HUES6 (cell line): ENCODE data around the gene INTU.

Source experiments
- H3K27ac ChIP-seq: 2 replicates; pipeline ENCODE4 v1.7.0; 2013; ENCODE audit warnings: low read depth, mild to moderate bottlenecking, low read length, inconsistent platforms
- H3K27me3 ChIP-seq: 2 replicates; pipeline ENCODE4 v1.6.1; 2013; ENCODE audit warnings: low read length; ENCODE audit not compliant: control insufficient read depth, insufficient read depth
- H3K36me3 ChIP-seq: 2 replicates; pipeline ENCODE4 v1.6.1; 2013; ENCODE audit warnings: low read length; ENCODE audit not compliant: control insufficient read depth, insufficient read depth
- H3K4me1 ChIP-seq: 2 replicates; pipeline ENCODE4 v1.6.1; 2013; ENCODE audit warnings: low read length; ENCODE audit not compliant: control insufficient read depth, insufficient read depth
- H3K4me3 ChIP-seq: 2 replicates; pipeline ENCODE4 v1.5.1; 2013; ENCODE audit warnings: low read depth, low read length
- H3K9ac ChIP-seq: one replicate; pipeline ENCODE4 v1.6.1; 2013; ENCODE audit warnings: mild to moderate bottlenecking, low read length
- H3K9me3 ChIP-seq: 2 replicates; pipeline ENCODE4 v1.6.1; 2013; ENCODE audit warnings: low read depth, low read length; ENCODE audit not compliant: control insufficient read depth, insufficient read depth

The INTU gene

DNA sequence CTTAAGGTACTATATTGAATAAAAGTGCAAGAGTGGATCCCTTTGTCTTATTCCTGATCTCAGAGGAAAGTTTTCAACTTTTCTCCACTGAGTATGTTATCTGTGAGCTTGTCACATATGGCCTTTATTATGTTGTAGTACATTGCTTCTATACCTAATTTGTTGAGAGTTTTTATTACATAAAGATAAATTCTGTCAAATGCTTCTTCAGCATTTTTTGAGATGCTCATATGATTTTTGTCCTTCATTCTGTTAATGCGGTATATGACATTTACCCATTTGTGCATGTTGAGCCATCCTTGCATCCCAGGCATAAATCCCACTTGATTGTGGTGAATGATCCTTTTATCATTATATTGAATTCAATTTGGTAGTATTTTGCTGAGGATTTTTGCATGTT is 108.5 kb downstream of the INTU start:
- H3K27ac ChIP-seq: no peak overlapping the region
- H3K36me3 ChIP-seq: no peaks in the 10 kb centered on the region
- H3K4me3 ChIP-seq: no peak overlapping the region
- no peaks in the 10 kb centered on the region for H3K27me3 ChIP-seq
- H3K9me3 ChIP-seq: peaks cover 8% of the 10 kb centered on the region; the same call in 1 of the 2 replicates
- H3K9ac ChIP-seq: no peak overlapping the region
- no peaks in the 10 kb centered on the region for H3K4me1 ChIP-seq

GRCh38 chr4:127747883-127748282 is 115.1 kb downstream of the INTU start:
- Histone ChIP-seq H3K4me1 (no peaks in the 10 kb centered on the region), H3K4me3 (no peak overlapping the region), H3K27ac (no peak overlapping the region), H3K9me3 (peaks cover 14% of the 10 kb centered on the region), H3K27me3 (no peaks in the 10 kb centered on the region), H3K36me3 (no peaks in the 10 kb centered on the region), H3K9ac (no peak overlapping the region)

DNA sequence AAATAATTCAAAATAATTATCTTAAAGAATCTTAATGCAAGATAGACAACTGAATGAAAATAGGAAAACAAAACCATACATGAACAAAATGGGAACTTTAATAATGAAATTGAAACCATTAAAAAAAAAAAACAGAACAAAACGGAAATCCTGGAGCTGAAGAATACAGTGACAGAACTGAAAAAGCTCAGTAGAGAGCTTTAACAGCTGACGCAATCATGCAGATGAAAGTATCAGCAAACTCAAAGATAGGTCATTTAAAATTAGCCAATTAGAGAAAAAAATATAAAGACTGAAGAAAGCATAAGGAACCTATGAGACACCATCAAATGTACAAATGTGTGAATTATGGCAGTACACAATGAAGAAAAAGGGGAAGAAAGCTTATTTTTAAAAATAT is 116.2 kb downstream of the INTU start:
- no peak overlapping the region for H3K9ac ChIP-seq
- peaks cover 14% of the 10 kb centered on the region for H3K9me3 ChIP-seq
- no peaks in the 10 kb centered on the region for H3K36me3 ChIP-seq
- H3K4me1 ChIP-seq: no peaks in the 10 kb centered on the region
- no peak overlapping the region for H3K4me3 ChIP-seq
- no peaks in the 10 kb centered on the region for H3K27me3 ChIP-seq
- no peak overlapping the region for H3K27ac ChIP-seq

DNA sequence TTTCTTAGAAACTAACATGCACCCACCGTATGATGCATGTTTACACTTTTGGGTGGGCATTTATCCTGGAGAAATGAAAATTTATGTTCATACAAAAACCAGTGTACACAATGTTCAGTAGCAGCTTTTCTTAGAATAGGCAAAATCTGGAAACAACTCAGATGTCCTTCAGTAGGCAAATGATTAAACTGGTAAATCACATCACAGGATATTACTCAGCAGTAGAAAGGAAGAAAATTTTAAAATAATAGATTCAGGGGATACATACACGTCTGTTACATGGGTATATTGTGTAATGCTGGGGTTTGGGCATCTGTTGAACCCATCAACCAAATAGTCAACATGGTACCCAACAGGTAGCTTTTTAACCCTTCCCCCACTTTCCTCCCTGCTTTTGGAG is 124.1 kb downstream of the INTU start:
- Histone ChIP-seq H3K36me3 (no peaks in the 10 kb centered on the region), H3K27ac (no peak overlapping the region), H3K4me1 (no peaks in the 10 kb centered on the region), H3K9me3 (no peaks in the 10 kb centered on the region), H3K4me3 (no peak overlapping the region), H3K27me3 (no peaks in the 10 kb centered on the region), H3K9ac (no peak overlapping the region)

- H3K36me3 ChIP-seq: no peaks in the 10 kb centered on the region
- no peaks in the 10 kb centered on the region for H3K27me3 ChIP-seq
- H3K4me3 ChIP-seq: no peak overlapping the region
- H3K9me3 ChIP-seq: no peaks in the 10 kb centered on the region
- no peak overlapping the region for H3K27ac ChIP-seq
- no peaks in the 10 kb centered on the region for H3K4me1 ChIP-seq
- no peak overlapping the region for H3K9ac ChIP-seq
Observed at GRCh38 chr4:127759228-127759820, 126.6 kb downstream of the INTU start.

GRCh38 chr4:127759893-127760292 is 127.1 kb downstream of the INTU start:
- no peak overlapping the region for H3K9ac ChIP-seq
- no peaks in the 10 kb centered on the region for H3K27me3 ChIP-seq
- no peak overlapping the region for H3K27ac ChIP-seq
- H3K36me3 ChIP-seq: no peaks in the 10 kb centered on the region
- H3K4me1 ChIP-seq: no peaks in the 10 kb centered on the region
- no peak overlapping the region for H3K4me3 ChIP-seq
- H3K9me3 ChIP-seq: no peaks in the 10 kb centered on the region

- Histone ChIP-seq H3K27ac (no peak overlapping the region), H3K9me3 (no peaks in the 10 kb centered on the region), H3K4me1 (no peaks in the 10 kb centered on the region), H3K9ac (no peak overlapping the region), H3K36me3 (no peaks in the 10 kb centered on the region), H3K4me3 (no peak overlapping the region), H3K27me3 (no peaks in the 10 kb centered on the region)
Observed at GRCh38 chr4:127771535-127772275, 138.9 kb downstream of the INTU start.

GRCh38 chr4:127772769-127773671 is 140.3 kb downstream of the INTU start:
- H3K27me3 ChIP-seq: no peaks in the 10 kb centered on the region
- no peaks in the 10 kb centered on the region for H3K36me3 ChIP-seq
- no peak overlapping the region for H3K27ac ChIP-seq
- no peaks in the 10 kb centered on the region for H3K4me1 ChIP-seq
- H3K4me3 ChIP-seq: no peak overlapping the region
- H3K9me3 ChIP-seq: no peaks in the 10 kb centered on the region
- no peak overlapping the region for H3K9ac ChIP-seq

DNA sequence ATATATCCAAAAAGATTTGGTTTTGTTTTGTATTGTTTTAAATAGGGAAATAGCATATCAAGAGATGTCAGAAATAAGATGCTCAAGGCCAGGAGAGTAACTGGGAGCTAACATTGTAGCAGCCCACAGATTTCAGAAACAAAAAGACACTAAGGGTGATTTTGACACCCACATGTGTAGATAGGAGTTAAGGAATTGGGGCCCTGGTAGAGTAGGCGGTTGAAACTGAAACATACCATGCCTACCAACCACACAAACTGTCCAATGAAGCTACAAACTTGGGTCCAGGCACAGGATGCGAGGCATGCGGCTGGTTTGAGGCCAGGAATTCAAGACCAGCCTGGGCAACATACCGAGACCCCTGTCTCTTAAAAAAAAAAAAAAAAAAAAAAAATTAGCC is 143.1 kb downstream of the INTU start:
- no peaks in the 10 kb centered on the region for H3K9me3 ChIP-seq
- H3K4me3 ChIP-seq: no peak overlapping the region
- no peak overlapping the region for H3K27ac ChIP-seq
- H3K36me3 ChIP-seq: no peaks in the 10 kb centered on the region
- H3K4me1 ChIP-seq: no peaks in the 10 kb centered on the region
- peaks cover 8% of the 10 kb centered on the region for H3K27me3 ChIP-seq
- H3K9ac ChIP-seq: no peak overlapping the region
